H9 (cell line): ENCODE results near the gene LMF1. TPM values are rescaled to one million over a fixed set of nuclear protein-coding genes. Genes with fewer than 3 reads are reported as not detected.

ENCODE experiments used
- DNase-seq: peaks from one replicate; pipeline ENCODE4 v3.0.0-alpha.2; 2017
- H2AFZ ChIP-seq: one replicate; pipeline ENCODE4 v1.6.1; 2013; ENCODE audit warnings: mild to moderate bottlenecking, low read length, control low read depth, moderate library complexity
- H2AK5ac ChIP-seq: 2 replicates; pipeline ENCODE4 v1.6.1; 2013; ENCODE audit warnings: low read length, control low read depth, mixed read lengths; ENCODE audit not compliant: insufficient read length
- H2BK120ac ChIP-seq: one replicate; pipeline ENCODE4 v1.6.1; 2013; ENCODE audit warnings: low read depth, mild to moderate bottlenecking, low read length, control low read depth, inconsistent platforms; ENCODE audit not compliant: poor library complexity, severe bottlenecking
- H2BK12ac ChIP-seq: 2 replicates; pipeline ENCODE4 v1.6.1; 2013; ENCODE audit warnings: low read length, control low read depth, mixed read lengths, low read depth; ENCODE audit not compliant: insufficient read length
- H2BK15ac ChIP-seq: 2 replicates; pipeline ENCODE4 v1.6.1; 2013; ENCODE audit warnings: low read depth, low read length, control low read depth
- H2BK20ac ChIP-seq: one replicate; pipeline ENCODE4 v1.6.1; 2013; ENCODE audit warnings: low read depth, mild to moderate bottlenecking, low read length, control low read depth, inconsistent platforms; ENCODE audit not compliant: poor library complexity, severe bottlenecking
- H2BK5ac ChIP-seq: 2 replicates; pipeline ENCODE4 v1.6.1; 2013; ENCODE audit warnings: low read length, control low read depth, mixed read lengths; ENCODE audit not compliant: insufficient read length
- H3K14ac ChIP-seq: 2 replicates; pipeline ENCODE4 v1.6.1; 2013; ENCODE audit warnings: low read length, control low read depth; ENCODE audit not compliant: insufficient read depth
- H3K18ac ChIP-seq: 2 replicates; pipeline ENCODE4 v1.6.1; 2013; ENCODE audit warnings: low read depth, mild to moderate bottlenecking, mixed read lengths, low read length, control low read depth; ENCODE audit not compliant: insufficient read length
- H3K23ac ChIP-seq: 2 replicates; pipeline ENCODE4 v1.6.1; 2013; ENCODE audit warnings: low read length, control low read depth, mixed read lengths, low read depth; ENCODE audit not compliant: insufficient read length
- H3K23me2 ChIP-seq: 2 replicates; pipeline ENCODE4 v1.6.1; 2013; ENCODE audit warnings: low read depth, mild to moderate bottlenecking, mixed read lengths, low read length, control low read depth; ENCODE audit not compliant: insufficient read length, poor library complexity, severe bottlenecking
- H3K27ac ChIP-seq: 2 replicates; pipeline ENCODE4 v1.5.1; 2013; ENCODE audit warnings: low read length, control low read depth, mixed read lengths, low read depth; ENCODE audit not compliant: insufficient read length
- H3K27me3 ChIP-seq: 2 replicates; pipeline ENCODE4 v1.6.1; 2013; ENCODE audit warnings: low read length, control low read depth, inconsistent platforms; ENCODE audit not compliant: insufficient read depth
- H3K4ac ChIP-seq: 2 replicates; pipeline ENCODE4 v1.6.1; 2013; ENCODE audit warnings: low read depth, mild to moderate bottlenecking, control low read depth, inconsistent platforms, low read length, moderate library complexity
- H3K4me1 ChIP-seq: 2 replicates; pipeline ENCODE4 v1.6.1; 2013; ENCODE audit warnings: low read length, control low read depth, inconsistent platforms; ENCODE audit not compliant: insufficient read depth
- H3K4me2 ChIP-seq: 2 replicates; pipeline ENCODE4 v1.6.1; 2013; ENCODE audit warnings: low read length, control low read depth, mixed read lengths; ENCODE audit not compliant: insufficient read length, insufficient read depth
- H3K56ac ChIP-seq: 2 replicates; pipeline ENCODE4 v1.6.1; 2013; ENCODE audit warnings: low read depth, mild to moderate bottlenecking, mixed read lengths, low read length, control low read depth; ENCODE audit not compliant: insufficient read length
- H3K79me1 ChIP-seq: 2 replicates; pipeline ENCODE4 v1.6.1; 2013; ENCODE audit warnings: low read depth, mild to moderate bottlenecking, moderate library complexity, low read length, control low read depth, inconsistent platforms; ENCODE audit not compliant: insufficient read depth, poor library complexity, severe bottlenecking
- H3K79me2 ChIP-seq: 2 replicates; pipeline ENCODE4 v1.6.1; 2013; ENCODE audit warnings: low read length, control low read depth, inconsistent platforms; ENCODE audit not compliant: insufficient read depth
- H3K9ac ChIP-seq: 2 replicates; pipeline ENCODE4 v1.6.1; 2013; ENCODE audit warnings: low read length, control low read depth, mixed read lengths; ENCODE audit not compliant: insufficient read length; ENCODE audit errors: extremely low read depth
- H3K9me3 ChIP-seq: one replicate; pipeline ENCODE4 v1.6.1; 2013; ENCODE audit warnings: low read depth, low read length, inconsistent platforms; ENCODE audit not compliant: control insufficient read depth
- H3T11ph ChIP-seq: one replicate; pipeline ENCODE4 v1.6.1; 2013; ENCODE audit warnings: mild to moderate bottlenecking, low read length, control low read depth, inconsistent platforms
- H4K20me1 ChIP-seq: one replicate; pipeline ENCODE4 v1.6.1; 2013; ENCODE audit not compliant: control insufficient read depth, insufficient read length, insufficient read depth
- H4K5ac ChIP-seq: 2 replicates; pipeline ENCODE4 v1.6.1; 2013; ENCODE audit warnings: low read depth, mild to moderate bottlenecking, mixed read lengths, low read length, control low read depth; ENCODE audit not compliant: insufficient read length
- H4K8ac ChIP-seq: replicated peaks from 2 replicates; pipeline ENCODE4 v1.6.1; 2013; ENCODE audit warnings: low read length, control low read depth, mixed read lengths, low read depth; ENCODE audit not compliant: insufficient read length
- H4K91ac ChIP-seq: 2 replicates; pipeline ENCODE4 v1.6.1; 2013; ENCODE audit warnings: low read depth, mild to moderate bottlenecking, moderate library complexity, mixed read lengths, low read length, control low read depth; ENCODE audit not compliant: insufficient read length
- H3K27ac Mint-ChIP-seq, 3 experiments: 2 replicates in 2 of 3; 3 replicates in 1 of 3; pipeline ENCODE4 v1.8.0; 2020 to 2021; ENCODE audit warnings: mixed read lengths in 3 of 3, mild to moderate bottlenecking in 1 of 3, moderate library complexity in 1 of 3
- H3K27me3 Mint-ChIP-seq: 2 replicates; pipeline ENCODE4 v1.8.0; 2021; ENCODE audit warnings: low read depth, mild to moderate bottlenecking, moderate library complexity, mixed read lengths
- H3K36me3 Mint-ChIP-seq, 3 experiments: 2 replicates in 2 of 3; 3 replicates in 1 of 3; pipeline ENCODE4 v1.8.0; 2020 to 2021; ENCODE audit warnings: low read depth in 3 of 3, mixed read lengths in 3 of 3; ENCODE audit not compliant: insufficient read depth in 1 of 3
- H3K4me1 Mint-ChIP-seq, 2 experiments: 2 replicates each; pipeline ENCODE4 v1.8.0; 2020; ENCODE audit warnings: mixed read lengths in 2 of 2
- H3K4me3 Mint-ChIP-seq, 2 experiments: 2 replicates in 1 of 2; 3 replicates in 1 of 2; pipeline ENCODE4 v1.8.0; 2020 to 2021; ENCODE audit warnings: mild to moderate bottlenecking in 2 of 2, mixed read lengths in 2 of 2, moderate library complexity in 1 of 2
- H3K9me3 Mint-ChIP-seq, 2 experiments: 2 replicates in 1 of 2; 3 replicates in 1 of 2; pipeline ENCODE4 v1.8.0; 2020; ENCODE audit warnings: mild to moderate bottlenecking in 2 of 2, mixed read lengths in 2 of 2, moderate library complexity in 1 of 2
- CTCF ChIP-seq: fragments of 200-600 bp; sonication (generic); conservative IDR thresholded peaks from 3 replicates; pipeline ENCODE4 v1.8.0; 2021; ENCODE audit warnings: antibody characterized with exemption, mild to moderate bottlenecking
- WGBS: extraction: QIAGEN DNeasy Blood & Tissue Kit; methylation state at CpG from one replicate; pipeline ENCODE4 v1.1.7; 2013; ENCODE audit warnings: missing lambda C conversion rate, low lambda C conversion rate, mixed read lengths; ENCODE audit not compliant: insufficient read length; ENCODE audit errors: extremely low coverage; 5-methylcytosine and 5-hydroxymethylcytosine counted together
- total RNA-seq: library from RNA; stranded (reverse); gene quantifications from 2 replicates; pipeline ENCODE4 v1.2.1, GENCODE V29; 2021

The LMF1 gene
- total RNA-seq, 1 experiment from 2014 or later = 7.1 TPM

DNA sequence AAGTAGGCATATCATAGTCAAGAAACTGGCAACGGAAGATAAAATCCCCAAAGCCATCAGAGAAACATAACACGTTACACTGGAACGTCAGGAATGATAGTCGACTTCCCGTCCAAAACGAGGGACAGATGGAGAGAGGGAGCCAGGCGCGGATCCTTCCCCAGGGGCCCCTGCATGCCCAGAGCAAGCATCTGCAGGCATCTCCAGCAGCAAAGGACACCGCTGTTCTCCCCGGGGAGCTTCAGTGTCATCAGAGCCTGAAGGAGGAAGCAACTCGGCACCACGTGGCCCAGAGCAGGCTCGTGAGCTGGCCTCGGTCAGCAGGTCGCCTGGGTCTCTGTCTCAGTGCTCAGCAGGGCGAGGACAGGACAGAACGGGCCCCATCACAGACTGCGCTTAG, 50.1 kb downstream of the LMF1 start:
- H3K27ac ChIP-seq = no peak overlapping the region
- H3K4ac ChIP-seq = no peak overlapping the region
- no peak overlapping the region for H2BK120ac ChIP-seq
- H2BK5ac ChIP-seq = no peak overlapping the region
- DNase-seq = no peak
- H3K4me1 ChIP-seq = no peaks in the 10 kb centered on the region
- no peaks in the 10 kb centered on the region for H4K20me1 ChIP-seq
- H4K91ac ChIP-seq = no peak overlapping the region
- H3K23ac ChIP-seq = no peak overlapping the region
- H4K8ac ChIP-seq = no peak overlapping the region
- no peak overlapping the region for H3K56ac ChIP-seq
- no peaks in the 10 kb centered on the region for H3K79me2 ChIP-seq
- no peak overlapping the region for H4K5ac ChIP-seq
- TF ChIP-seq CTCF = no peak
- no peaks in the 10 kb centered on the region for H3K23me2 ChIP-seq
- H3K9ac ChIP-seq = no peak overlapping the region
- no peak overlapping the region for H3K4me2 ChIP-seq
- H3K4me1 Mint-ChIP-seq = peaks cover 3 to 5% of the 10 kb centered on the region in 2 experiments; a peak in 3 of 4 replicates
- H3K27ac Mint-ChIP-seq = no peak overlapping the region
- H3K9me3 ChIP-seq = peaks cover under 1% of the 10 kb centered on the region
- H3T11ph ChIP-seq = no peak overlapping the region
- no peak overlapping the region for H3K18ac ChIP-seq
- H3K9me3 Mint-ChIP-seq = peaks cover 18 to 32% of the 10 kb centered on the region in 2 experiments
- H3K36me3 Mint-ChIP-seq = peaks cover 9 to 18% (median 9%) of the 10 kb centered on the region in 3 experiments
- no peaks in the 10 kb centered on the region; the same call in 1 of the 2 replicates for H3K27me3 Mint-ChIP-seq
- no peak overlapping the region for H2BK20ac ChIP-seq
- no peaks in the 10 kb centered on the region for H3K79me1 ChIP-seq
- H2BK12ac ChIP-seq = no peak overlapping the region
- H2AK5ac ChIP-seq = no peak overlapping the region
- no peak overlapping the region; the same call in 1 of the 2 replicates for H3K14ac ChIP-seq
- H2AFZ ChIP-seq = no peak overlapping the region
- no peaks in the 10 kb centered on the region for H3K27me3 ChIP-seq
- no CpG with 5 or more reads among the region's 18 CpGs for WGBS
- H2BK15ac ChIP-seq = no peak overlapping the region
- H3K4me3 Mint-ChIP-seq = no peak overlapping the region
